SK-N-SH (cell line): ENCODE data around the gene TAOK1. TPM values are rescaled to one million over a fixed set of nuclear protein-coding genes. Genes with fewer than 3 reads are reported as not detected.

Experiments
- CTCF ChIA-PET: fragments of 300-600, 350-600 bp; formaldehyde crosslinking; extraction: SDS; loops from one replicate; lab custom pipeline; 2021; lab: Yijun Ruan, JAX
- POLR2A ChIA-PET: fragments of 350-600 bp; sonication (Branson Sonifier 250); formaldehyde crosslinking; extraction: SDS; loops from one replicate; lab custom pipeline; 2020; ENCODE audit warnings: antibody characterized with exemption, inconsistent platforms; lab: Yijun Ruan, JAX
- DNase-seq: peaks from one replicate; pipeline ENCODE4 v3.0.0; 2012
- H2AFZ ChIP-seq: fragments of 200-600 bp; sonication (generic); 2 replicates; pipeline ENCODE4 v1.8.1; 2016; ENCODE audit warnings: antibody characterized with exemption, mild to moderate bottlenecking, low read depth
- H3F3A ChIP-seq: fragments of 200-600 bp; sonication (generic); replicated peaks from 2 replicates; pipeline ENCODE3; 2016; ENCODE audit warnings: antibody characterized with exemption, mild to moderate bottlenecking; ENCODE audit not compliant: insufficient read depth
- H3K27ac ChIP-seq, 2 experiments: fragments of 200-500 bp in 1 of 2; fragments of 200-600 bp in 1 of 2; sonication (Bioruptor generic) in 1 of 2; sonication (generic), shearing (Covaris generic) in 1 of 2; 2 replicates each; pipeline versions ENCODE4 v1.5.1 to v1.6.1; 2014 to 2016; ENCODE audit warnings: low read depth in 2 of 2, inconsistent platforms in 1 of 2, low read length in 1 of 2, mild to moderate bottlenecking in 1 of 2, mixed read lengths in 1 of 2
- H3K27me3 ChIP-seq: fragments of 200-600 bp; sonication (generic), shearing (Covaris generic); 2 replicates; pipeline ENCODE4 v1.6.1; 2016; ENCODE audit warnings: mixed run types; ENCODE audit not compliant: insufficient read depth
- H3K36me3 ChIP-seq, 2 experiments: fragments of 200-500 bp in 1 of 2; fragments of 200-600 bp in 1 of 2; sonication (Bioruptor generic) in 1 of 2; sonication (generic) in 1 of 2; replicated peaks in 1 of 2; 2 replicates each; pipeline versions ENCODE3 to v1.5.1; 2014 to 2016; ENCODE audit warnings: low read length in 1 of 2, mild to moderate bottlenecking in 1 of 2; ENCODE audit not compliant: insufficient read depth in 2 of 2, control insufficient read depth in 1 of 2
- H3K4me1 ChIP-seq, 2 experiments: fragments of 200-500 bp in 1 of 2; fragments of 200-600 bp in 1 of 2; sonication (Bioruptor generic) in 1 of 2; sonication (generic), shearing (Covaris generic) in 1 of 2; 2 replicates each; pipeline versions ENCODE4 v1.5.1 to v1.6.1; 2014 to 2016; ENCODE audit warnings: low read depth in 1 of 2, low read length in 1 of 2, mixed run types in 1 of 2; ENCODE audit not compliant: insufficient read depth in 2 of 2, control insufficient read depth in 1 of 2
- H3K4me2 ChIP-seq: fragments of 200-600 bp; sonication (generic), shearing (Covaris generic); 2 replicates; pipeline ENCODE4 v1.6.1; 2017; ENCODE audit warnings: mixed run types
- H3K4me3 ChIP-seq, 2 experiments: fragments of 200-500 bp in 1 of 2; fragments of 200-600 bp in 1 of 2; sonication (Bioruptor generic) in 1 of 2; sonication (generic), shearing (Covaris generic) in 1 of 2; 2 replicates each; pipeline versions ENCODE4 v1.5.1 to v1.8.1; 2014 to 2016; ENCODE audit warnings: low read depth in 2 of 2, inconsistent platforms in 1 of 2, low read length in 1 of 2, mild to moderate bottlenecking in 1 of 2, mixed read lengths in 1 of 2, moderate library complexity in 1 of 2
- H3K79me2 ChIP-seq: fragments of 200-600 bp; sonication (generic); 2 replicates; pipeline ENCODE4 v1.8.1; 2017; ENCODE audit warnings: mild to moderate bottlenecking; ENCODE audit not compliant: insufficient read depth
- H3K9ac ChIP-seq: fragments of 200-600 bp; sonication (generic); 2 replicates; pipeline ENCODE4 v1.6.1; 2017; ENCODE audit warnings: mixed run types
- H3K9me2 ChIP-seq: fragments of 200-600 bp; sonication (generic); 2 replicates; pipeline ENCODE4 v1.6.1; 2017; ENCODE audit warnings: mixed run types
- H3K9me3 ChIP-seq: fragments of 200-600 bp; sonication (generic); 2 replicates; pipeline ENCODE4 v1.6.1; 2017; ENCODE audit warnings: mixed run types, mild to moderate bottlenecking, moderate library complexity
- H4K20me1 ChIP-seq: fragments of 200-600 bp; sonication (generic); 2 replicates; pipeline ENCODE4 v1.6.1; 2017; ENCODE audit warnings: mild to moderate bottlenecking, mixed run types; ENCODE audit not compliant: insufficient read depth
- ELF1 ChIP-seq: IDR thresholded peaks from 2 replicates; pipeline ENCODE4 v1.4.0; 2012
- EP300 ChIP-seq, 2 experiments: IDR thresholded peaks; 2 replicates each; pipeline versions ENCODE4 v1.4.0 to v1.6.1; 2012; ENCODE audit warnings: borderline replicate concordance in 1 of 2, low read depth in 1 of 2, low read length in 1 of 2
- FOXJ3 ChIP-seq: sonication (generic); formaldehyde crosslinking; IDR thresholded peaks from 2 replicates; pipeline ENCODE4 v1.5.1; 2020; ENCODE audit warnings: mild to moderate bottlenecking, missing genetic modification reagents
- FOXM1 ChIP-seq: IDR thresholded peaks from 2 replicates; pipeline ENCODE4 v1.4.0; 2012; ENCODE audit warnings: low read depth, mild to moderate bottlenecking
- IRF3 ChIP-seq: fragments of 150-350 bp; IDR thresholded peaks from 2 replicates; pipeline ENCODE4 v1.6.1; 2016; ENCODE audit warnings: mild to moderate bottlenecking, low read depth, low read length
- NFIC ChIP-seq: IDR thresholded peaks from 2 replicates; pipeline ENCODE4 v1.4.0; 2012; ENCODE audit warnings: borderline replicate concordance
- SIN3A ChIP-seq: IDR thresholded peaks from 2 replicates; pipeline ENCODE4 v1.6.1; 2012; ENCODE audit warnings: low read depth, mild to moderate bottlenecking, low read length, moderate library complexity, borderline replicate concordance
- SMC3 ChIP-seq: IDR thresholded peaks from 2 replicates; pipeline ENCODE4 v1.6.1; 2012; ENCODE audit warnings: low read depth, low read length, improper control_type of control experiment
- USF2 ChIP-seq: fragments of 150-350 bp; IDR thresholded peaks from 2 replicates; pipeline ENCODE4 v1.6.1; 2017; ENCODE audit warnings: antibody characterized with exemption, low read length, low read depth, borderline replicate concordance
- ZBTB33 ChIP-seq: IDR thresholded peaks from 2 replicates; pipeline ENCODE4 v1.4.0; 2012; ENCODE audit warnings: low read depth, borderline replicate concordance
- WGBS: methylation state at CpG from one replicate; pipeline ENCODE4 v1.1.6; 2017; ENCODE audit warnings: low lambda C conversion rate; 5-methylcytosine and 5-hydroxymethylcytosine counted together
- polyA plus RNA-seq, 3 experiments: library from polyadenylated mRNA; depleted of rRNA; stranded (reverse); fragments of >200 nt; gene quantifications; 2 replicates each; pipeline ENCODE4 v1.2.3, GENCODE V29; 2012

TAOK1 gene
- polyA plus RNA-seq, 1 of the 3 experiments (the other 2 are of a cell fraction), result 5.9 TPM

- H3K27me3 ChIP-seq, result no peaks in the 10 kb centered on the region
- DNase-seq, result no peak
- H3K4me1 ChIP-seq, result peaks cover 0 to 4% of the 10 kb centered on the region in 2 experiments; a peak in 1 of 4 replicates
- H3K79me2 ChIP-seq, result peaks cover 99% of the 10 kb centered on the region
- peaks cover 12% of the 10 kb centered on the region for H3F3A ChIP-seq
- H3K9me3 ChIP-seq, result no peaks in the 10 kb centered on the region
- ChIA-PET CTCF (interaction anchor here (1.0 kb wide), 1 partner anchor 81 kb away, joined by 3 read pairs; no protein-coding TSS in a partner anchor), POLR2A (no interaction called here)
- TF ChIP-seq ZBTB33 (no peak), IRF3 (no peak), NFIC (no peak), FOXJ3 (CRISPR knock-in tag) (no peak)
- H3K36me3 ChIP-seq, result peaks cover 17 to 34% of the 10 kb centered on the region in 2 experiments
- H3K9ac ChIP-seq, result no peak overlapping the region
- 98% methylated on average over 2 of the region's 2 CpGs for WGBS
- H3K4me2 ChIP-seq, result no peak overlapping the region
- H2AFZ ChIP-seq, result no peak overlapping the region
- H3K4me3 ChIP-seq, result no peak overlapping the region
- H3K9me2 ChIP-seq, result no peaks in the 10 kb centered on the region
- H4K20me1 ChIP-seq, result peaks cover 67% of the 10 kb centered on the region
- no peak overlapping the region for H3K27ac ChIP-seq
Measured at GRCh38 chr17:29451121-29451742, 61.1 kb downstream of the TAOK1 start.

DNA sequence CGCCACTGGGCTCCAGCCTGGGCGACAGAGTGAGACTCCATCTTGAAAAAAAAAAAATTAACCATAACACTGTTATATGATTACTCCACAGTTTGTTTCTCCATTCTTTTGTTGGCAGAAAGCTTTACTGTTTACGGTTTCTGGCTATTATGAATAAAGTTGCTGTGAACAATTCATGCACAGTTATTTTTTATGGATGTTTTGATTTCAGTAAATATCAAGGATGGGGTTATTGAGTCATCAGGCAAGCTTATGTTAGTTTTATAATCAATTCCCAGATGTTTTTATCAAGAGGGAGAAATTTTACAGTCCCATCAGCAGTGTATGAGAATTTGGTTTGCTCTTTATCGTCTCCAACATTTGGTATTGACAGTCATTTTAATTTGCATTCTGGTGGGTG lies 67.9 kb downstream of the TAOK1 start:
- no peak overlapping the region for H3K27ac ChIP-seq
- no peaks in the 10 kb centered on the region for H3K9me2 ChIP-seq
- no peak overlapping the region for H3K4me3 ChIP-seq
- no peak overlapping the region for H2AFZ ChIP-seq
- peaks cover 11% of the 10 kb centered on the region for H3F3A ChIP-seq
- CTCF ChIA-PET, result no interaction called here
- H4K20me1 ChIP-seq, result peaks cover 79% of the 10 kb centered on the region
- peaks cover 100% of the 10 kb centered on the region for H3K79me2 ChIP-seq
- no peaks in the 10 kb centered on the region for H3K27me3 ChIP-seq
- POLR2A ChIA-PET, result no interaction called here
- no peak overlapping the region for H3K9ac ChIP-seq
- H3K4me1 ChIP-seq, result no peaks in the 10 kb centered on the region; a peak in 1 of 4 replicates
- H3K36me3 ChIP-seq, result peaks cover 3 to 44% of the 10 kb centered on the region in 2 experiments
- DNase-seq, result no peak
- 96% methylated on average over 4 of the region's 4 CpGs for WGBS
- TF ChIP-seq ZBTB33, result no peak
- no peak for TF ChIP-seq USF2
- TF ChIP-seq SIN3A, result no peak
- no peak for TF ChIP-seq ELF1
- no peak for TF ChIP-seq EP300 (IDR thresholded peaks at IDR 0.05; ENCODE audit: borderline replicate concordance in 1 of 2, low read depth in 1 of 2, low read length in 1 of 2)
- no peak for TF ChIP-seq SMC3
- no peak for TF ChIP-seq FOXM1
- no peak overlapping the region for H3K4me2 ChIP-seq
- H3K9me3 ChIP-seq, result no peaks in the 10 kb centered on the region
